Left lung (tissue), 10 donors: Measurements from ENCODE around the gene PCLO. TPM values are rescaled to one million over a fixed set of nuclear protein-coding genes. Genes with fewer than 3 reads are reported as not detected.
A peak's percentile ranks its signal among the peaks of the same experiment; 100 is the strongest.
"Not testable (repeated sequence)": the region's sequence is repeated elsewhere in the genome, so short reads cannot be mapped to it uniquely, and the experiment has no call there.

Source experiments
- ATAC-seq: fragments of 200-7000 bp; cut with Tn5 transposase; one replicate; pipeline ENCODE4 v1.9.1; 2020; ENCODE audit warnings: moderate library complexity
- DNase-seq, 4 donors: peaks; one replicate each; pipeline ENCODE4 v3.0.0-alpha.2; 2013 to 2020
- H3K27ac ChIP-seq, 2 donors: fragments of 200-600 bp; sonication (generic) in 1 of 2; one replicate each; pipeline versions ENCODE4 v1.5.0 to v1.8.0; 2020 to 2021
- H3K27me3 ChIP-seq, 2 donors: fragments of 200-600 bp; sonication (generic) in 1 of 2; one replicate each; pipeline versions ENCODE4 v1.5.0 to v1.8.0; 2020 to 2021
- H3K36me3 ChIP-seq, 2 donors: fragments of 200-600 bp; sonication (generic) in 1 of 2; one replicate each; pipeline versions ENCODE4 v1.5.0 to v1.8.0; 2020 to 2021
- H3K4me1 ChIP-seq, 2 donors: fragments of 200-600 bp; one replicate each; pipeline ENCODE4 v1.8.0; 2021
- H3K4me3 ChIP-seq, 2 donors: fragments of 200-600 bp; sonication (generic) in 1 of 2; one replicate each; pipeline versions ENCODE4 v1.5.0 to v1.8.0; 2020 to 2021; ENCODE audit warnings: mild to moderate bottlenecking in 1 of 2
- H3K9me3 ChIP-seq, 2 donors: fragments of 200-600 bp; sonication (generic) in 1 of 2; one replicate each; pipeline versions ENCODE4 v1.5.0 to v1.8.0; 2020 to 2021
- CTCF ChIP-seq, 2 donors: fragments of 200-600 bp; sonication (generic) in 1 of 2; IDR thresholded peaks; one replicate each; pipeline versions ENCODE4 v1.5.0 to v1.8.0; 2021; ENCODE audit warnings: antibody characterized with exemption in 2 of 2
- intact Hi-C, 2 donors: fragments of 100-400 bp; cut with DNase I; formaldehyde crosslinking; loops; one replicate each; pipeline versions ENCODE4 v1.11.2 to v1.14.2; 2022
- polyA plus RNA-seq, 6 donors: library from polyadenylated mRNA; unstranded; fragments of 120-200 nt; gene quantifications; one replicate each; pipeline ENCODE4 v1.2.1, GENCODE V29; 2013; ENCODE audit not compliant: insufficient read length in 6 of 6
- total RNA-seq, 2 donors: library from RNA; stranded (reverse); fragmentation: NEBNext Ultra II Directional; extraction: Animal tissue kit (Norgen Biotek cat#: 25700); gene quantifications; one replicate each; pipeline ENCODE4 v1.2.1, GENCODE V29; 2021
- donor health status: DM: no; HTN: yes; CAD: no.
- donor health status: DM: no; HTN: no; CAD: no.

PCLO gene
- total and polyA plus RNA-seq, 8 donors: 5.3 to 7.7 (median 5.9) TPM

DNA sequence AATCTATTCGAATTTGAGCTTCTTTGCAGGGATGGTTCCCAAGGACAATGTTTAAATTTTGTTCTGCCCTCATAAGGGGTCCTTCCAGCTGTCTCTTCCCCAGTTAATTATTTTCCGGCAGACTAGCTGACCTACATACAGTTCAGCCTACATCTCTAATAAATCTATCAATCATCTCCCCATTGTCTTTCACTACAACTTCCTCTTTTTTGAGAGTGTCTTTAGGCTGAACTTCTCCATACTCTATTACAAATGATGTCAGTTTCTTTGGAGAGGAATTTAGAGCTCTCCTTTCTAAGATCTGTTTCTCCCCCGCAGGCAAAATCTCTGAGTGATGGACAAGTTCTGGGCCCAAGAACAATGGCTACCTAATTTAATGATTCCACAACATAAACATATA lies 122.2 kb downstream of the PCLO start:
- no peaks in the 10 kb centered on the region for H3K4me1 ChIP-seq
- no peak for DNase-seq
- intact Hi-C loops: no loop called here
- no peak for ATAC-seq
- H3K27ac ChIP-seq: no peak overlapping the region
- no peaks in the 10 kb centered on the region for H3K36me3 ChIP-seq
- H3K9me3 ChIP-seq: no peaks in the 10 kb centered on the region
- no peak overlapping the region for H3K4me3 ChIP-seq
- TF ChIP-seq CTCF (IDR thresholded peaks at IDR 0.05): no peak
- no peaks in the 10 kb centered on the region for H3K27me3 ChIP-seq

DNA sequence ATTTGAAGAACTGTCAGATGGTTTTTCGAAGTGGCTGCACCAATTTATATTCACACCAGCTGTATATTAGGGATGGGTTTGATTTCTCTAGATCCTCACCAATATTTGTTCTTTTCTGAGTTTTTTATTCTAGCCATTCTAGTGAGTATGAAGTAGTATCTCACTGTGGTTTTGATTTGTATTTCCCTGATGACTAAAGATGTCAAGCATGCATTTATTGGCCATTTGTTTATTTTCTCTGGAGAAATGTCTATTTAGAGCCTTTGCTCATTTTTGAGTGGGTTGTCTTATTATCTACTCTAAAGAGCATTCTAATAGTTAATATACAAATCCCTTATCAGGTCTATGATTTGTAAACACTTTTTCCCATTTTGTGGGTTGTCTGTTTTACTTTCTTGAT lies 123.9 kb downstream of the PCLO start:
- ATAC-seq: no peak
- Histone ChIP-seq H3K4me1 (no peaks in the 10 kb centered on the region), H3K27ac (no peak overlapping the region), H3K36me3 (no peaks in the 10 kb centered on the region), H3K4me3 (no peak overlapping the region), H3K9me3 (no peaks in the 10 kb centered on the region), H3K27me3 (no peaks in the 10 kb centered on the region)
- no peak for TF ChIP-seq CTCF (IDR thresholded peaks at IDR 0.05)
- no peak for DNase-seq
- intact Hi-C loops: no loop called here

DNA sequence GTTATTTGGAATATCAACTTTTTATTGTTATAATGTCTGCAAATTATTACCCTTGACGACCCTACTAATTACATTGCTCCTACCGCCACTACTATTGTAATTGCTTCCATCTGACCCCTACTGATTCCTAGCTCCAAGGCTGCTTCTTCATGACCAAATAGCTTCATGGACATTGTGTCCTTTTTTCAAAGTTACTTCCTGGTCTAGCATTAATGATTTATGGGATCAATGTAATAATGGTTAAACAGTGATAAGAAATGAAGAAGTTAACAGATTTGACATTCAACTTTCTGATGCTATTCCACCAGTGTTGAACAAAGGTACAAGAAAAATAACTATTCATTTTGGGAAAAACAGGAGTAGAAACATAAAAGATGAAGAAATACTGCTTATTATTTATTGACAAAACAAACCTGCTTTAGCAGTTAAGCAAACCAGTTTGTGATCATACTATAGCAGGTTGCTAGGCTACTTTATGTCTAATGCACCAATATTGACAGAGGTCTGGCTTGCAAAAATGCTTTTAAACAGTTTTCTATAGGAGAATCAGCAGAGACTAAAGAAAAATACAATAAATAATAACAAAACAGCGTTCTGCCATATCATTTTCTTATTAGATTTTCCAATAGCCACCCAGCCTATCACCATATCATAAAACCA lies 125.8 kb downstream of the PCLO start:
- ATAC-seq (no peak), DNase-seq (no peak)
- H3K9me3 ChIP-seq: no peaks in the 10 kb centered on the region
- TF ChIP-seq CTCF (IDR thresholded peaks at IDR 0.05): no peak
- H3K27ac ChIP-seq: no peak overlapping the region
- no peaks in the 10 kb centered on the region for H3K4me1 ChIP-seq
- no peaks in the 10 kb centered on the region for H3K27me3 ChIP-seq
- no peak overlapping the region for H3K4me3 ChIP-seq
- no peaks in the 10 kb centered on the region for H3K36me3 ChIP-seq
- intact Hi-C loops: no loop called here

DNA sequence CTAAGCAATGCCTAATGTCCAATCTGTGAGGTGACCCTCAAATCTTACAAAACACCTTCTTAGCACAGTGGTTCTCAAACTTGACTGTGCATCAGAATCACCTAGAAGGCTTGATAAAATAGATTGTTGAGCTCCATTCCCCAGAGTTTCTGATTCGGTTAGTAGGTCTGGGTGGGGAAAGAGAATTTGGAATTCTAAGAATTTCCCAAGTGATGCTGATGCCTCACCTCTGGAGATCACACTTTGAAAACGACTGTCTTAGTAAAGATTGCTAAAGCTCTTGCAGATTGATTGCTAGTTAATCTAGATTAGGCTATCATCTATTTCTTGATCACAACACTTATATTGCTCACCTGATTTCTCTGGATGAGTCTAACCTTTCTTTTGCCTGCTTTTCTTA lies 126.6 kb downstream of the PCLO start:
- Histone ChIP-seq H3K36me3 (no peaks in the 10 kb centered on the region), H3K27me3 (no peaks in the 10 kb centered on the region), H3K27ac (no peak overlapping the region), H3K9me3 (no peaks in the 10 kb centered on the region), H3K4me1 (no peaks in the 10 kb centered on the region), H3K4me3 (no peak overlapping the region)
- no peak for TF ChIP-seq CTCF (IDR thresholded peaks at IDR 0.05)
- DNase-seq (no peak), ATAC-seq (no peak)
- intact Hi-C loops: no loop called here

DNA sequence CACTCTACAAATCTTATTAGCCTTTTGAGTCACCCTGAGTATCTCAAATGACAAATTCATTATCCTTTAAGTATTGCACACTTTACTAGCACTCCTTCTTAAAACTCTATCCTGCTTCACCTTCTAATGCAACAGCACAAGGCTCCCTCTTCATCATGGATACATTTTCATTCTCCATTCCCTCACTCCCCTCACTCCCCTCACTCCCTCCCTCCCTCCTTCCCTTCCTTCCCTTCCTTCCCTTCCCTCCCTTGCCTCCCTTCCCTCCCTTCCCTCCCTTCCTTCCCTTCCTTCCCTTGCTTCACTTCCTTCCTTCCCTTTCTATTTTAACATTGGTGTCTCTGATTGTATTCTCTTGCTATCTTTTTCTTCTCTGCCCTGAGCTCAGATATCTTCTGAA lies 130.5 kb downstream of the PCLO start:
- DNase-seq (no peak), ATAC-seq (no peak)
- Histone ChIP-seq H3K9me3 (no peaks in the 10 kb centered on the region), H3K4me3 (no peak overlapping the region), H3K27ac (no peak overlapping the region), H3K27me3 (no peaks in the 10 kb centered on the region), H3K36me3 (no peaks in the 10 kb centered on the region), H3K4me1 (no peaks in the 10 kb centered on the region)
- intact Hi-C loops: no loop called here
- no peak for TF ChIP-seq CTCF (IDR thresholded peaks at IDR 0.05)

GRCh38 chr7:83023817-83024665 lies 138.6 kb downstream of the PCLO start:
- DNase-seq: peak in 1 of 4 donors; percentile 50
- peaks cover 0 to 21% of the 10 kb centered on the region in 2 donors for H3K9me3 ChIP-seq
- H3K27ac ChIP-seq, H3K4me3 ChIP-seq, intact Hi-C loops, H3K36me3 ChIP-seq, ATAC-seq, H3K27me3 ChIP-seq, H3K4me1 ChIP-seq: not testable (repeated sequence)
